ENCODE measurements around the gene GCC2. TPM values are rescaled to one million over a fixed set of nuclear protein-coding genes. Genes with fewer than 3 reads are reported as not detected.

Gene GCC2
- total and polyA plus RNA-seq, 2 of the 8 experiments (the other 6 are each of a cell fraction or from before 2014, with no cell fraction given), result 4.6 to 54.9 TPM

DNA sequence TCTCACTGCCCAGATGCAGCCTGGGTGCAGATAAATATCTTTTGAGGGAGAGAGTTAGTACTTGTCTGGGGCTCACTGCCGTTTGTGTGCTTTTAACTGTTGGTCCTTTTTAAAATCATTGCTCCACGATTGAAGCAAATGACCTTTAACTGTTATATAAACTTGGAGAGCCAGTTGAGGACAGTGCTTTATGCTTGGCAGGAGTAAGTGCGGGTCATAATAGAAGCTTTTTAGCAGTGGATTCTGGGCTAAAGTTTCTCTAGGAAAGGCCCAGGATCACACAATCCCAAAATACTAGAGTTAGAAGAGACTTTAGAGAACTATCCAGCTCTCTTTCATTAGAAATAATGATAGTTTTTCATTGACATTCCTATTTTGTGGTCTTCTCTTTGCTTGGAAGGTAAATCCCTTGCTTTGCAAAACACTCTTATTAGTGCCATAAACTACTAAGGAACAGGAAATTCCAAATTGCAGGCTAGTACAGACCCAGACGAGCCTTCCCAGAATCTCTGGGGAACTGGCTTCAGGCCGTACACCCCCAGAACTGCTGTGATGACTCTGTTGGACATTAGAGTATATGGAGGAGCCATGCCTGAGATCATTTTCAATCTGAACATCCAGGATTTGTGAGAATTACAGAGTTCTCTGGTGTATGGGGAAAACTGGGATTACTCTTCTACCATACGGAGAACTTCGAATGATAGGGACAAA is 104.4 kb downstream of the GCC2 start (continued):
- TF ChIP-seq, protein P1, sequence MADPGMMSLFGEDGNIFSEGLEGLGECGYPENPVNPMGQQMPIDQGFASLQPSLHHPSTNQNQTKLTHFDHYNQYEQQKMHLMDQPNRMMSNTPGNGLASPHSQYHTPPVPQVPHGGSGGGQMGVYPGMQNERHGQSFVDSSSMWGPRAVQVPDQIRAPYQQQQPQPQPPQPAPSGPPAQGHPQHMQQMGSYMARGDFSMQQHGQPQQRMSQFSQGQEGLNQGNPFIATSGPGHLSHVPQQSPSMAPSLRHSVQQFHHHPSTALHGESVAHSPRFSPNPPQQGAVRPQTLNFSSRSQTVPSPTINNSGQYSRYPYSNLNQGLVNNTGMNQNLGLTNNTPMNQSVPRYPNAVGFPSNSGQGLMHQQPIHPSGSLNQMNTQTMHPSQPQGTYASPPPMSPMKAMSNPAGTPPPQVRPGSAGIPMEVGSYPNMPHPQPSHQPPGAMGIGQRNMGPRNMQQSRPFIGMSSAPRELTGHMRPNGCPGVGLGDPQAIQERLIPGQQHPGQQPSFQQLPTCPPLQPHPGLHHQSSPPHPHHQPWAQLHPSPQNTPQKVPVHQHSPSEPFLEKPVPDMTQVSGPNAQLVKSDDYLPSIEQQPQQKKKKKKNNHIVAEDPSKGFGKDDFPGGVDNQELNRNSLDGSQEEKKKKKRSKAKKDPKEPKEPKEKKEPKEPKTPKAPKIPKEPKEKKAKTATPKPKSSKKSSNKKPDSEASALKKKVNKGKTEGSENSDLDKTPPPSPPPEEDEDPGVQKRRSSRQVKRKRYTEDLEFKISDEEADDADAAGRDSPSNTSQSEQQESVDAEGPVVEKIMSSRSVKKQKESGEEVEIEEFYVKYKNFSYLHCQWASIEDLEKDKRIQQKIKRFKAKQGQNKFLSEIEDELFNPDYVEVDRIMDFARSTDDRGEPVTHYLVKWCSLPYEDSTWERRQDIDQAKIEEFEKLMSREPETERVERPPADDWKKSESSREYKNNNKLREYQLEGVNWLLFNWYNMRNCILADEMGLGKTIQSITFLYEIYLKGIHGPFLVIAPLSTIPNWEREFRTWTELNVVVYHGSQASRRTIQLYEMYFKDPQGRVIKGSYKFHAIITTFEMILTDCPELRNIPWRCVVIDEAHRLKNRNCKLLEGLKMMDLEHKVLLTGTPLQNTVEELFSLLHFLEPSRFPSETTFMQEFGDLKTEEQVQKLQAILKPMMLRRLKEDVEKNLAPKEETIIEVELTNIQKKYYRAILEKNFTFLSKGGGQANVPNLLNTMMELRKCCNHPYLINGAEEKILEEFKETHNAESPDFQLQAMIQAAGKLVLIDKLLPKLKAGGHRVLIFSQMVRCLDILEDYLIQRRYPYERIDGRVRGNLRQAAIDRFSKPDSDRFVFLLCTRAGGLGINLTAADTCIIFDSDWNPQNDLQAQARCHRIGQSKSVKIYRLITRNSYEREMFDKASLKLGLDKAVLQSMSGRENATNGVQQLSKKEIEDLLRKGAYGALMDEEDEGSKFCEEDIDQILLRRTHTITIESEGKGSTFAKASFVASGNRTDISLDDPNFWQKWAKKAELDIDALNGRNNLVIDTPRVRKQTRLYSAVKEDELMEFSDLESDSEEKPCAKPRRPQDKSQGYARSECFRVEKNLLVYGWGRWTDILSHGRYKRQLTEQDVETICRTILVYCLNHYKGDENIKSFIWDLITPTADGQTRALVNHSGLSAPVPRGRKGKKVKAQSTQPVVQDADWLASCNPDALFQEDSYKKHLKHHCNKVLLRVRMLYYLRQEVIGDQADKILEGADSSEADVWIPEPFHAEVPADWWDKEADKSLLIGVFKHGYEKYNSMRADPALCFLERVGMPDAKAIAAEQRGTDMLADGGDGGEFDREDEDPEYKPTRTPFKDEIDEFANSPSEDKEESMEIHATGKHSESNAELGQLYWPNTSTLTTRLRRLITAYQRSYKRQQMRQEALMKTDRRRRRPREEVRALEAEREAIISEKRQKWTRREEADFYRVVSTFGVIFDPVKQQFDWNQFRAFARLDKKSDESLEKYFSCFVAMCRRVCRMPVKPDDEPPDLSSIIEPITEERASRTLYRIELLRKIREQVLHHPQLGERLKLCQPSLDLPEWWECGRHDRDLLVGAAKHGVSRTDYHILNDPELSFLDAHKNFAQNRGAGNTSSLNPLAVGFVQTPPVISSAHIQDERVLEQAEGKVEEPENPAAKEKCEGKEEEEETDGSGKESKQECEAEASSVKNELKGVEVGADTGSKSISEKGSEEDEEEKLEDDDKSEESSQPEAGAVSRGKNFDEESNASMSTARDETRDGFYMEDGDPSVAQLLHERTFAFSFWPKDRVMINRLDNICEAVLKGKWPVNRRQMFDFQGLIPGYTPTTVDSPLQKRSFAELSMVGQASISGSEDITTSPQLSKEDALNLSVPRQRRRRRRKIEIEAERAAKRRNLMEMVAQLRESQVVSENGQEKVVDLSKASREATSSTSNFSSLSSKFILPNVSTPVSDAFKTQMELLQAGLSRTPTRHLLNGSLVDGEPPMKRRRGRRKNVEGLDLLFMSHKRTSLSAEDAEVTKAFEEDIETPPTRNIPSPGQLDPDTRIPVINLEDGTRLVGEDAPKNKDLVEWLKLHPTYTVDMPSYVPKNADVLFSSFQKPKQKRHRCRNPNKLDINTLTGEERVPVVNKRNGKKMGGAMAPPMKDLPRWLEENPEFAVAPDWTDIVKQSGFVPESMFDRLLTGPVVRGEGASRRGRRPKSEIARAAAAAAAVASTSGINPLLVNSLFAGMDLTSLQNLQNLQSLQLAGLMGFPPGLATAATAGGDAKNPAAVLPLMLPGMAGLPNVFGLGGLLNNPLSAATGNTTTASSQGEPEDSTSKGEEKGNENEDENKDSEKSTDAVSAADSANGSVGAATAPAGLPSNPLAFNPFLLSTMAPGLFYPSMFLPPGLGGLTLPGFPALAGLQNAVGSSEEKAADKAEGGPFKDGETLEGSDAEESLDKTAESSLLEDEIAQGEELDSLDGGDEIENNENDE (IDR thresholded peaks at IDR 0.05; ENCODE audit: insufficient replicate concordance, low read length), result no peak
- no peak for TF ChIP-seq TBP (IDR thresholded peaks at IDR 0.05; ENCODE audit: low read depth, low read length)
- no peak for TF ChIP-seq ZNF274 (IDR thresholded peaks at IDR 0.05; ENCODE audit: borderline replicate concordance, extremely low read depth, low read length)
- no peak for TF ChIP-seq CTBP2 (IDR thresholded peaks at IDR 0.05; ENCODE audit: borderline replicate concordance, insufficient read depth, insufficient read length, low read length)
- TF ChIP-seq CHD1 (IDR thresholded peaks at IDR 0.05; ENCODE audit: low read depth, low read length), result no peak
- TF ChIP-seq KDM5A (IDR thresholded peaks at IDR 0.05; ENCODE audit: low read length), result no peak
- no peak for TF ChIP-seq SP4 (IDR thresholded peaks at IDR 0.05; ENCODE audit: low read length)
- TF ChIP-seq TAF1 (IDR thresholded peaks at IDR 0.05; ENCODE audit: low read depth, low read length), result no peak
- no peak for TF ChIP-seq BCL11A (IDR thresholded peaks at IDR 0.05; ENCODE audit: low read depth in 2 of 2, low read length in 2 of 2)
- no peak for TF ChIP-seq SIN3A (conservative IDR thresholded peaks at IDR 0.05 in 1 of 2, IDR thresholded peaks at IDR 0.05 in 1 of 2; ENCODE audit: low read depth in 1 of 2, low read length in 2 of 2)
- no peak for TF ChIP-seq EZH2 (IDR thresholded peaks at IDR 0.05; ENCODE audit: low read depth, low read length, severe bottlenecking)
